SK-N-SH (cell line): ENCODE data around the gene NCAM2. TPM values are rescaled to one million over a fixed set of nuclear protein-coding genes. Genes with fewer than 3 reads are reported as not detected.

Experiments used
- CTCF ChIA-PET: fragments of 300-600, 350-600 bp; formaldehyde crosslinking; extraction: SDS; loops from one replicate; lab custom pipeline; 2021; lab: Yijun Ruan, JAX
- POLR2A ChIA-PET: fragments of 350-600 bp; sonication (Branson Sonifier 250); formaldehyde crosslinking; extraction: SDS; loops from one replicate; lab custom pipeline; 2020; ENCODE audit warnings: antibody characterized with exemption, inconsistent platforms; lab: Yijun Ruan, JAX
- DNase-seq: peaks from one replicate; pipeline ENCODE4 v3.0.0; 2012
- H2AFZ ChIP-seq: fragments of 200-600 bp; sonication (generic); 2 replicates; pipeline ENCODE4 v1.8.1; 2016; ENCODE audit warnings: antibody characterized with exemption, mild to moderate bottlenecking, low read depth
- H3F3A ChIP-seq: fragments of 200-600 bp; sonication (generic); replicated peaks from 2 replicates; pipeline ENCODE3; 2016; ENCODE audit warnings: antibody characterized with exemption, mild to moderate bottlenecking; ENCODE audit not compliant: insufficient read depth
- H3K27ac ChIP-seq, 2 experiments: fragments of 200-500 bp in 1 of 2; fragments of 200-600 bp in 1 of 2; sonication (Bioruptor generic) in 1 of 2; sonication (generic), shearing (Covaris generic) in 1 of 2; 2 replicates each; pipeline versions ENCODE4 v1.5.1 to v1.6.1; 2014 to 2016; ENCODE audit warnings: low read depth in 2 of 2, inconsistent platforms in 1 of 2, low read length in 1 of 2, mild to moderate bottlenecking in 1 of 2, mixed read lengths in 1 of 2
- H3K27me3 ChIP-seq: fragments of 200-600 bp; sonication (generic), shearing (Covaris generic); 2 replicates; pipeline ENCODE4 v1.6.1; 2016; ENCODE audit warnings: mixed run types; ENCODE audit not compliant: insufficient read depth
- H3K36me3 ChIP-seq, 2 experiments: fragments of 200-500 bp in 1 of 2; fragments of 200-600 bp in 1 of 2; sonication (Bioruptor generic) in 1 of 2; sonication (generic) in 1 of 2; replicated peaks in 1 of 2; 2 replicates each; pipeline versions ENCODE3 to v1.5.1; 2014 to 2016; ENCODE audit warnings: low read length in 1 of 2, mild to moderate bottlenecking in 1 of 2; ENCODE audit not compliant: insufficient read depth in 2 of 2, control insufficient read depth in 1 of 2
- H3K4me1 ChIP-seq, 2 experiments: fragments of 200-500 bp in 1 of 2; fragments of 200-600 bp in 1 of 2; sonication (Bioruptor generic) in 1 of 2; sonication (generic), shearing (Covaris generic) in 1 of 2; 2 replicates each; pipeline versions ENCODE4 v1.5.1 to v1.6.1; 2014 to 2016; ENCODE audit warnings: low read depth in 1 of 2, low read length in 1 of 2, mixed run types in 1 of 2; ENCODE audit not compliant: insufficient read depth in 2 of 2, control insufficient read depth in 1 of 2
- H3K4me2 ChIP-seq: fragments of 200-600 bp; sonication (generic), shearing (Covaris generic); 2 replicates; pipeline ENCODE4 v1.6.1; 2017; ENCODE audit warnings: mixed run types
- H3K4me3 ChIP-seq, 2 experiments: fragments of 200-500 bp in 1 of 2; fragments of 200-600 bp in 1 of 2; sonication (Bioruptor generic) in 1 of 2; sonication (generic), shearing (Covaris generic) in 1 of 2; 2 replicates each; pipeline versions ENCODE4 v1.5.1 to v1.8.1; 2014 to 2016; ENCODE audit warnings: low read depth in 2 of 2, inconsistent platforms in 1 of 2, low read length in 1 of 2, mild to moderate bottlenecking in 1 of 2, mixed read lengths in 1 of 2, moderate library complexity in 1 of 2
- H3K79me2 ChIP-seq: fragments of 200-600 bp; sonication (generic); 2 replicates; pipeline ENCODE4 v1.8.1; 2017; ENCODE audit warnings: mild to moderate bottlenecking; ENCODE audit not compliant: insufficient read depth
- H3K9ac ChIP-seq: fragments of 200-600 bp; sonication (generic); 2 replicates; pipeline ENCODE4 v1.6.1; 2017; ENCODE audit warnings: mixed run types
- H3K9me2 ChIP-seq: fragments of 200-600 bp; sonication (generic); 2 replicates; pipeline ENCODE4 v1.6.1; 2017; ENCODE audit warnings: mixed run types
- H3K9me3 ChIP-seq: fragments of 200-600 bp; sonication (generic); 2 replicates; pipeline ENCODE4 v1.6.1; 2017; ENCODE audit warnings: mixed run types, mild to moderate bottlenecking, moderate library complexity
- H4K20me1 ChIP-seq: fragments of 200-600 bp; sonication (generic); 2 replicates; pipeline ENCODE4 v1.6.1; 2017; ENCODE audit warnings: mild to moderate bottlenecking, mixed run types; ENCODE audit not compliant: insufficient read depth
- CHD2 ChIP-seq: fragments of 150-350 bp; IDR thresholded peaks from 2 replicates; pipeline ENCODE4 v1.6.1; 2018; ENCODE audit warnings: low read length; ENCODE audit not compliant: partially characterized antibody
- ELF1 ChIP-seq: IDR thresholded peaks from 2 replicates; pipeline ENCODE4 v1.4.0; 2012
- EP300 ChIP-seq, 2 experiments: IDR thresholded peaks; 2 replicates each; pipeline versions ENCODE4 v1.4.0 to v1.6.1; 2012; ENCODE audit warnings: borderline replicate concordance in 1 of 2, low read depth in 1 of 2, low read length in 1 of 2
- EZH2phosphoT487 ChIP-seq: fragments of 200-600 bp; sonication (generic); IDR thresholded peaks from 2 replicates; pipeline ENCODE4 v1.6.1; 2017; ENCODE audit warnings: low read depth, mixed run types, mild to moderate bottlenecking, antibody characterized with exemption, moderate library complexity, borderline replicate concordance
- FOSL2 ChIP-seq: IDR thresholded peaks from 2 replicates; pipeline ENCODE4 v1.4.0; 2012; ENCODE audit warnings: low read depth, mild to moderate bottlenecking, moderate library complexity, borderline replicate concordance
- FOXJ3 ChIP-seq: sonication (generic); formaldehyde crosslinking; IDR thresholded peaks from 2 replicates; pipeline ENCODE4 v1.5.1; 2020; ENCODE audit warnings: mild to moderate bottlenecking, missing genetic modification reagents
- IRF3 ChIP-seq: fragments of 150-350 bp; IDR thresholded peaks from 2 replicates; pipeline ENCODE4 v1.6.1; 2016; ENCODE audit warnings: mild to moderate bottlenecking, low read depth, low read length
- MXI1 ChIP-seq: IDR thresholded peaks from 2 replicates; pipeline ENCODE4 v1.6.1; 2012; ENCODE audit warnings: mild to moderate bottlenecking, low read depth, low read length, improper control_type of control experiment
- NFIC ChIP-seq: IDR thresholded peaks from 2 replicates; pipeline ENCODE4 v1.4.0; 2012; ENCODE audit warnings: borderline replicate concordance
- RXRA ChIP-seq: IDR thresholded peaks from 2 replicates; pipeline ENCODE4 v1.4.0; 2012; ENCODE audit warnings: low read depth, mild to moderate bottlenecking, borderline replicate concordance
- SIN3A ChIP-seq: IDR thresholded peaks from 2 replicates; pipeline ENCODE4 v1.6.1; 2012; ENCODE audit warnings: low read depth, mild to moderate bottlenecking, low read length, moderate library complexity, borderline replicate concordance
- SMC3 ChIP-seq: IDR thresholded peaks from 2 replicates; pipeline ENCODE4 v1.6.1; 2012; ENCODE audit warnings: low read depth, low read length, improper control_type of control experiment
- TAF1 ChIP-seq: IDR thresholded peaks from 2 replicates; pipeline ENCODE4 v1.6.1; 2012; ENCODE audit warnings: low read depth, mild to moderate bottlenecking, low read length, moderate library complexity, borderline replicate concordance
- TCF12 ChIP-seq: IDR thresholded peaks from 2 replicates; pipeline ENCODE4 v1.4.0; 2012
- ZBTB33 ChIP-seq: IDR thresholded peaks from 2 replicates; pipeline ENCODE4 v1.4.0; 2012; ENCODE audit warnings: low read depth, borderline replicate concordance
- WGBS: methylation state at CpG from one replicate; pipeline ENCODE4 v1.1.6; 2017; ENCODE audit warnings: low lambda C conversion rate; 5-methylcytosine and 5-hydroxymethylcytosine counted together
- polyA plus RNA-seq, 3 experiments: library from polyadenylated mRNA; depleted of rRNA; stranded (reverse); fragments of >200 nt; gene quantifications; 2 replicates each; pipeline ENCODE4 v1.2.3, GENCODE V29; 2012
- TF ChIP-seq, protein P1 (sequence below): fragments of 150-350 bp; IDR thresholded peaks from 2 replicates; pipeline ENCODE4 v1.6.1; 2017; ENCODE audit warnings: antibody characterized with exemption, low read length, low read depth, borderline replicate concordance
- TF ChIP-seq, protein P2 (sequence below): fragments of 200-600 bp; sonication (generic); IDR thresholded peaks from 2 replicates; pipeline ENCODE4 v1.6.1; 2017; ENCODE audit warnings: antibody characterized with exemption, mild to moderate bottlenecking, moderate library complexity

The NCAM2 gene
- polyA plus RNA-seq, 1 of the 3 experiments (the other 2 are of a cell fraction) = 2.1 TPM

DNA sequence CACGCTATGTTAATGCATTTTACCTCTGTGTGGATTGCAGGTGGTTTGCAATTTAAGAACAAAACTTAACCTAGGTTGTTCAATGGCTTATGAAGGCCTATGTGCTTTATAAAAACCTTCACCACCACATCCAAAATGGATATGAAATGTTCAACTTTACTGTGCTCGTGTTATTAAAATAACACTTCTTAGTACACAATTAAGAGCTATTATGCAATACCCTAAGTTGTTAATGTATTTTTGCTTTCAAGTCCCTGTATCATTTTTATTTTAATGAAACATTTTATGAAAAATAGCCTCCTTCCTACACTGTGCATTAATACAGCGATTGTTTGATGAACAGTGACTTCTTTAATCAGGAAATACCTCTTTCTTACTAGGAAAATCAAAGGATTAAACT, 12.0 kb downstream of the NCAM2 start:
- H3K79me2 ChIP-seq = no peaks in the 10 kb centered on the region
- H3K9me3 ChIP-seq = no peaks in the 10 kb centered on the region
- CTCF ChIA-PET = interaction anchor here (1.1 kb wide), 1 partner anchor 222 kb away, joined by 3 read pairs; no protein-coding TSS in a partner anchor
- H4K20me1 ChIP-seq = no peaks in the 10 kb centered on the region
- H3K9ac ChIP-seq = no peak overlapping the region
- H3K4me2 ChIP-seq = no peak overlapping the region
- no peak overlapping the region for H3K4me3 ChIP-seq
- no peak overlapping the region for H2AFZ ChIP-seq
- POLR2A ChIA-PET = no interaction called here
- H3K9me2 ChIP-seq = no peaks in the 10 kb centered on the region
- no peaks in the 10 kb centered on the region for H3K27me3 ChIP-seq
- TF ChIP-seq NFIC = no peak
- TF ChIP-seq IRF3 = no peak
- TF ChIP-seq MXI1 = no peak
- TF ChIP-seq, protein P1, sequence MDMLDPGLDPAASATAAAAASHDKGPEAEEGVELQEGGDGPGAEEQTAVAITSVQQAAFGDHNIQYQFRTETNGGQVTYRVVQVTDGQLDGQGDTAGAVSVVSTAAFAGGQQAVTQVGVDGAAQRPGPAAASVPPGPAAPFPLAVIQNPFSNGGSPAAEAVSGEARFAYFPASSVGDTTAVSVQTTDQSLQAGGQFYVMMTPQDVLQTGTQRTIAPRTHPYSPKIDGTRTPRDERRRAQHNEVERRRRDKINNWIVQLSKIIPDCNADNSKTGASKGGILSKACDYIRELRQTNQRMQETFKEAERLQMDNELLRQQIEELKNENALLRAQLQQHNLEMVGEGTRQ = no peak
- TF ChIP-seq FOXJ3 (CRISPR knock-in tag) = no peak
- TF ChIP-seq ELF1 = no peak
- TF ChIP-seq TAF1 = no peak
- no peak for TF ChIP-seq TCF12
- TF ChIP-seq EZH2phosphoT487 = no peak
- no peak for TF ChIP-seq CHD2
- no peak for TF ChIP-seq FOSL2
- no peak for TF ChIP-seq ZBTB33
- TF ChIP-seq SMC3 = no peak
- TF ChIP-seq SIN3A = no peak
- TF ChIP-seq EP300 (IDR thresholded peaks at IDR 0.05; ENCODE audit: borderline replicate concordance in 1 of 2, low read depth in 1 of 2, low read length in 1 of 2) = no peak
- no peak for TF ChIP-seq RXRA
- TF ChIP-seq, protein P2, sequence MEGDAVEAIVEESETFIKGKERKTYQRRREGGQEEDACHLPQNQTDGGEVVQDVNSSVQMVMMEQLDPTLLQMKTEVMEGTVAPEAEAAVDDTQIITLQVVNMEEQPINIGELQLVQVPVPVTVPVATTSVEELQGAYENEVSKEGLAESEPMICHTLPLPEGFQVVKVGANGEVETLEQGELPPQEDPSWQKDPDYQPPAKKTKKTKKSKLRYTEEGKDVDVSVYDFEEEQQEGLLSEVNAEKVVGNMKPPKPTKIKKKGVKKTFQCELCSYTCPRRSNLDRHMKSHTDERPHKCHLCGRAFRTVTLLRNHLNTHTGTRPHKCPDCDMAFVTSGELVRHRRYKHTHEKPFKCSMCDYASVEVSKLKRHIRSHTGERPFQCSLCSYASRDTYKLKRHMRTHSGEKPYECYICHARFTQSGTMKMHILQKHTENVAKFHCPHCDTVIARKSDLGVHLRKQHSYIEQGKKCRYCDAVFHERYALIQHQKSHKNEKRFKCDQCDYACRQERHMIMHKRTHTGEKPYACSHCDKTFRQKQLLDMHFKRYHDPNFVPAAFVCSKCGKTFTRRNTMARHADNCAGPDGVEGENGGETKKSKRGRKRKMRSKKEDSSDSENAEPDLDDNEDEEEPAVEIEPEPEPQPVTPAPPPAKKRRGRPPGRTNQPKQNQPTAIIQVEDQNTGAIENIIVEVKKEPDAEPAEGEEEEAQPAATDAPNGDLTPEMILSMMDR = no peak
- DNase-seq = no peak
- no peaks in the 10 kb centered on the region for H3F3A ChIP-seq
- no peak overlapping the region for H3K27ac ChIP-seq
- 56% methylated on average over 3 of the region's 3 CpGs for WGBS
- H3K4me1 ChIP-seq = no peaks in the 10 kb centered on the region; a peak in 1 of 4 replicates
- no peaks in the 10 kb centered on the region for H3K36me3 ChIP-seq
